GM21423 (cell line): ENCODE measurements around the gene MIDN.

ENCODE experiments used
- ATAC-seq: cut with Tn5 transposase; IDR thresholded peaks from one replicate; pipeline ENCODE4 v1.9.1; 2021; ENCODE audit warnings: mild to moderate bottlenecking, moderate library complexity; ENCODE audit not compliant: unreplicated experiment

The MIDN gene

DNA sequence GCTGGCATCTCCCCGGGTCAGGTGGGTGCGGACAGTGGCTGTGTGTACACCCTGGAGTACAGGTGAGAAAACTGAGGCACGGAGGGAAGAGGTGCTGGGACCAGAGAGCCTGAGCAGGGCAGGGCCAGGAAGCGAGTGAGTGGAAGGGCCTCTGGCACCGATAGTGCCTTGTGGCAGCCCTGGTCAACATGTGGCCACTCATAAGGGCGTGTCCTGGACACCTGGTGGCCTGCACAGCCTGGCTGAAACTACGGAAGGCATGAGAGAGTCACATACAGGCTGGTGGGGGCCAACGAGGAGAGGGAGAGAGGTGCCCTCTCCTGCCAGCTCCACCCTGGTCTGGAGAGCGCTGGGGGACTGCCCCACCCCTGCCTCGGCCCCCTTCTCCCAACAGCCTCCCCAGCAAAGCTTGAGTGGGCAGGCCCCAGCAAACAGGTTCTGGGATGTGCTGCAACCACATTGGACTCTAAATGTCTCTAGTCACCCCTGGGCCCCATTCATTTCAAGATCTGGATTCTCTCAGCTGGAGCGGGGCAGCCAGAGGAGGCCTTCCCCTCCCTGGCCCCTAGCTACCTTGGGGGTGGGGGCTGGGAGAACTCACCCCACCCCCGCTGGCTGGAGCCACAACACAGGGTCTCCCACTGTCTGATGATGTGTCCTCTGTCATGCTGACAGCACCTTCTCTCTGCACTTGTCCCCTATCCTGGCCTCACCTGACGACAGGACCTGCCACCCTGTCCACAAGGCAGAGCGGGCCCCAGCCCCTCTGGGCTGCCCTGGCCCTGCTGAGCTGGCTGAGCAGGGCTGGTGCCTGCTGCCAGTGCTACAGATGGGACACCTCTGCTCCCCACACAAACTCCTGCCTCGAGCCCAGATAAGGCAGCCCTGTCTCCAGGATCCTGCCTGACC, 16.4 kb upstream of the MIDN start:
- no peak for ATAC-seq

DNA sequence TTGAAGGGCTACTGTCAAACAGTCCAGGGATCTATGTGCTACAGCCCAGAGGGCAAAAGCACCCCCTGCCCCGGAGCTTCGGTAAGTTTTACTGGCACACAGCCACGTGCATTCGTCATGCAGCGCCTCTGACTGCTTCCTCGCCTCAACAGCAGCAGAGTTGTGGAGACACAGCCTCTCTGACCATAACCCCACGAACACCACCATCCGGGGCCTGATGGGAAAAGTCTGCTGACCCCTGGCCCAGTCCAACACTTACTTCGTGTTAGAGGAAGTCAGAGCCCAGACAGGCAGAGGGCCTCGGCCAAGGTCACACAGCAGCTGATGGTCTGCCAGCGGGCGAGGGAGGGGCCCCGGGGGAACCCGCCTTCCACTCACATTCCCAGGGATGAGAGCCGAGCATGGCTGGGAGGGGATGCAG, 15.7 kb upstream of the MIDN start:
- ATAC-seq = no peak

- ATAC-seq = no peak
Measured at GRCh38 chr19:1233115-1233667, 15.2 kb upstream of the MIDN start.

DNA sequence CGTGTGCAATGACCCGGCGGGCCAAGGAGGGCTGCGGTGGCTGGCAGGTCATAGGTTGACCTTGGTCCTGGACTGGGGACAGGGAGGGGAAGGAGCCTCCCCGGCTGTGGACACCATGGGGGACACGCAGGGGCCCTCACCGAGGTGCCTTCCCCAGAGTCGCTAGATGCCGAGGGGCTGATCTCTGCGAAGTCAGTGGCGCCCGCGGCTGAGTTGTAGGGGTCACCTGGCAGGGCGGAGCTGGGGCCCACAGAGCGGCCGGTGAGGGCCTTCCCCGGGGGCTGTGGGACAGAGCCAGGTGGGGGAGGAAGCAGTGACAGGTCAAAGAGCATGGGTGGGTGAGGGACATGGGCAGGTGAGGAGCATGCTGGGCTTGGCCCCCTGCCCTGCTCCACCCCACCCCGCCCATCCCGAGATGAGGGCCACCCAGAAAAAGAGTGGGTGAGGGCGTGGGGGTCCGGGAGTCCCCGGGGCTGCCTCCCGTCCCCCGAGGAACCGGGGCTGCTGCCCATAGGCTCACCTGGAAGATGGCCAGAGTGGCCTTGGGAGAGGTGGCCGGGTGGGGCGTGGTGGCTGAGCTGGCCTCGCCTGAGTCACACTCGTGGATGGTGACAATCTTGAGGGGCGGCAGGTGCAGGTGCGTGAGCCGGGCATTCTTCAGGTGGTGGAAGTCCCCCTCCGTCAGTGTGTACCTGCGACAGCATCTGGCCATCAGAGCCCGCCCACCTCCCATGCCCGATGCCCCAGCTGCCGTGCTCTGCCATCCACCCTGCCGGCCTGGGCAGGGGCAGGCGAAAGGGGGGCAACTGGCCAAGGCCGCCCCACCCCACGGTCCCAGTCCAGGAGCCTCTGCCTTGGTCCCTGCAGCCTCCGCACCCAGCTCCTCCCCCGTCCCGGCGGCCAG, 14.1 kb upstream of the MIDN start:
- no peak for ATAC-seq

DNA sequence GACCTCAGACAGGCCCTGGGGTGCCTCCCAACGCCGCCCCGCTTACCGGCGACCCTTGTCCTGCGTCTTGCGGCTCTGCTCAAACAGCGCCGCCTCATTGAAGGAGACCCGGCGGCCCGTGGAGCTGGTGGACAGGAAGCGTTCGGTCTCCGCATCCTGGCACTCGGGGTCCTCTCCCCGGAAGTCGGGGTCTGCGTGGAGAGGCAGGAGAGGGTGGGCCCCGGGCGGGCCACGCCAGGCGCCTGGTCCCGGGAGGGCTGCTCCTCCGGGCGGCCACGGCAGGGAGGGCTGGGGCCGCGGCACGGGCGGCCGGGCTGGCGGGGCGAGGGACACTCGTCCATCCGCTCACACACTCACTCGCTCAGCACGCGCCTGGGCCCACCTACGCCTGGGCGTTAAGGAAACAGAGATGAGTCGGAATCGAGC, 13.4 kb upstream of the MIDN start:
- no peak for ATAC-seq

GRCh38 chr19:1235625-1236538, 12.5 kb upstream of the MIDN start:
- no peak for ATAC-seq

DNA sequence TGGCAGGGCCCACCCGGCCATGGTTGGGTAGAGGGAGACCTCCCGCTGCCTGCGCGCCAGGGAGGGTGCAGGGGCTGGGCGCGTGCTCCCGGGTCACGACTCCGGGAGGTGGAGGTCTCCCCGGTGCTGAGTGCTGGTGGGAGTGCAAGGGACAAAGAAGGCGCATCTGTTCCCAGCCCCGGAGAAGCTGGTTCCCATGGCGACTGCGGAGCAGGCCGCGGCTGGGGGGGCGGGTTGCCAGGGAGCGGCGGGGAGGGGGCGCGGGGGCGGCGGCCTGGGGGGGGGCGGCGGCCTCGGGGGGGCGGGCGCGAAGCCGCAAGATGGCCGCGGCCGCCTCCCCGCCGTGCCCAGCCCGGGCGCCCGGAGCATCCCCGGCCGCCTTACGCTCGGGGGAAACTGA, 11.8 kb upstream of the MIDN start:
- ATAC-seq = no peak

DNA sequence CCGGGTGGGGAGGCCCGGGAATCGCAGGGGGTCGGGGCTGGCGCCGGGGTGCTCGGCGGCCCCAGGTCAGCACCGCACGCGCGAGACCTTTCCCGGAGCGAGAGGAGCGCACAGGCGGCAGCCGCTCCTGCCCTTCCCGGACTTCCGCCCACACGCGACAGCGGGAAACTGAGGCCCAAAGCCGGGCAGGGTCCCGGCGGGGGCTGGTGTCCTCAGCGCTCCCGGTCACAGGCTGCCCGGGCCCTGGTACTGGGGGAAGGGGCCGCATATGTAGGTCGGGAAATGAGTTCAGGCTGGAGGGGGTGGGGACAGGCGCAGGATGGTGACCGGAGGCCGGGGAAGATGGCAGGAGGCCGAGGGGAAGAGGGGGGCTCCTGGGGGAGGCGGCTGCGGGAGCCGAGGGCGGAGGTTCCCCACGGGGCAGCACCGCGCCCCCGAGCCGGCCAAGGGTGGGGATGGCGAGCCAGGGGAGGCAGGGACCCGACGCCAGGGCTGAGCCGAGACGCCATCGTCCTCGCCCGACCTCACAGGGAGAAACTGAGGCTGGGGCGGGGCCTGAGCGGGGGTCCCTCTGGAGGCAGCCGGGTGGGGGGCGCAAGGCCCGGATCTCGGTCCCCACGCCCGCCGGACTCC, 11.2 kb upstream of the MIDN start:
- no peak for ATAC-seq

- ATAC-seq = no peak
Measured at GRCh38 chr19:1237754-1238368, 10.5 kb upstream of the MIDN start, which contains the start of gene CBARP. Gene CBARP, minus strand, starts transcription at chr19:1238005. Its CDS starts 1,905 bp downstream, at chr19:1236100.

DNA sequence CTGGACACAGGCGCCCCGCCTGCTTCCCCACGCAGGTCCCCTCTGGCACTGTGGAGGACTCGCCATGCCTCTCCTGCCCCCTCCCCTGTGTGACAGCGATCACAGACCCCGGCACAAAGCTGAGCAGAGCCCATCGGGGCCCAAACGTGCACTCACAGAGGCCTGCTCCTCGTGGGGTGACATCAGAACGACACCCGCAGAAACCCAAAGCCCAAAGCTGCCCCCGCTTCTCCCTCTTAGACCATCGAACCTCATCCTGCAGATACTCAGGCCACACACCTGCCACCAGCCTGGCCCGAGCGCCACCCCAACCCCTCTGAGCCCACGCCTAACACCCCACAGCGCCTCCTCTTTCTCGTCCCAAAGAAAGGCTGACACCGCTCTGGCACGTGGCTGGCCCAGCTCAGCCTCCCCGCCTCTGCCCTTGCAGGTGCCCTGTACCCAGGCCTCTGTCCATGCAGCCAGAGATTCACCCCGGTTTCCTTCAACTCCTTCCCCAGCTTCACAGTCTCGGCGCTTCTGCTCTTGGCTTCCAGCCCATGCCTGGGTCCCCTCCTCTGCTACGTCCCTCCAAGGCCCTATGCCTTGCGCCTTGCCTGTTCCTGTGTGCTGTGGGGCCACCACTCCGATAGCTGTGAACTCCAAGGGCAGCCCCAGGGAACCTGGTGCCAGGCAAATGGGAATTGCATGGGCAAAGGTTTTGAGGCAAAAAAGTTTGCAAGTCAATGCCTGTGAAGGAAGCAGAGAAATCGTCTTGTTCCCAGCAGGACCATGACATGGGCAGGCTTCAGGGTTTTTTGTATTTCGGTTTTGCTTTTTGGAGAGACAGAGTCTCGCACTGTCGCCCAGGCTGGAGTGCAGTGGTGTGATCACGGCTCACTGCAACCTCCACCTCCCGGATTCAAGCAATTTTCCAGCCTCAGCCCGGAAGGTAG, 9.7 kb upstream of the MIDN start:
- no peak for ATAC-seq

GRCh38 chr19:1239420-1239795, 9.0 kb upstream of the MIDN start:
- ATAC-seq = no peak

DNA sequence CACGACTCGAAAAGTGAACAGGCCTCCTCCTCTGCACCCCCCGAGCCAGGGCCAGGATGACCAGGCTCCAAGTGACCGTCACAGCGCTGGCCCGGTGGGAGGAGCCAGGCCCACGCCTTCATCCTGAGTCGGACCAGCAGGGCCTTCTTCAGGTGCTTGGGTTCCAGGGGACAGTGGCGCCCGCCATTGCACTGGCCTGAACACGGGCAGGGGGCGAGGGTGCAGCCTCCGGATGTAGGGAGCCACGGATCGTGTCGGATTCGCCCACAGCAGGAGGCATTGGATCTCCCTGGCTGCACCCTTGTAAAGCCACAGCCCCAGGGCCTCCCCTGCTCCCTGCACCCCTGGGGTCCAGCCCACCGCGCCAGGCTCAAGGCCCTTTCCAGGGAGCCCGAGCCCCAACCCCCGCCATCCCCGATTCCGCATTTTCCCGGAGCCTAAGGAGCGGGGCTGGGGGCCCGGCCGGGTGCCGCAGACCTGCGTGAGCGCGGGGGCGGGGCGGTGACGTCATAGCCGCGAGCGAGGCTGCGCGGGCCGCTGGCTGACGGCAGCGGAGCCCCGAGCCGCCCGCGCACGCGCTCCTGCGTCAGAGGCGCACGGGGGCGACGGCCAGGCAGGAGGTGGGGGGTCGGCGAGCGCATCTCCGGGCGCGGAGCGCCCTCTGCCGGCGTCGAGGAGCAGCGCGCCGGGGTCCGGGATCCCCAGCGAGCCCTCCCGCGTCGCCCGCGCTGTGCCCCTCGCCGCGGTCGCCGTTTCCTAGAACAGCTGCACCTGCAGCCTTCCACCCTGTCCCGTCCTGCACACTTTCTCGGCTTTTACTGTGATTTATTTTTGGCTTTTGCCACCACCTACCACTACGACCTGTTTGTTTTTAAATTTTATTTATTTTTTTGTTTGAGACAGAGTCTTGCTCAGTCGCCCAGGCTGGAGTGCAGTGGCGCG, 8.3 kb upstream of the MIDN start:
- ATAC-seq = peak; percentile 35

- no peak for ATAC-seq
Measured at GRCh38 chr19:1240925-1241324, 7.5 kb upstream of the MIDN start.

GRCh38 chr19:1241417-1242095, 6.8 kb upstream of the MIDN start, which contains the start of gene ATP5F1D:
Gene ATP5F1D, plus strand, starts transcription at chr19:1241751. Its CDS starts 100 bp downstream, at chr19:1241851.
- peak; percentile 51 for ATAC-seq

DNA sequence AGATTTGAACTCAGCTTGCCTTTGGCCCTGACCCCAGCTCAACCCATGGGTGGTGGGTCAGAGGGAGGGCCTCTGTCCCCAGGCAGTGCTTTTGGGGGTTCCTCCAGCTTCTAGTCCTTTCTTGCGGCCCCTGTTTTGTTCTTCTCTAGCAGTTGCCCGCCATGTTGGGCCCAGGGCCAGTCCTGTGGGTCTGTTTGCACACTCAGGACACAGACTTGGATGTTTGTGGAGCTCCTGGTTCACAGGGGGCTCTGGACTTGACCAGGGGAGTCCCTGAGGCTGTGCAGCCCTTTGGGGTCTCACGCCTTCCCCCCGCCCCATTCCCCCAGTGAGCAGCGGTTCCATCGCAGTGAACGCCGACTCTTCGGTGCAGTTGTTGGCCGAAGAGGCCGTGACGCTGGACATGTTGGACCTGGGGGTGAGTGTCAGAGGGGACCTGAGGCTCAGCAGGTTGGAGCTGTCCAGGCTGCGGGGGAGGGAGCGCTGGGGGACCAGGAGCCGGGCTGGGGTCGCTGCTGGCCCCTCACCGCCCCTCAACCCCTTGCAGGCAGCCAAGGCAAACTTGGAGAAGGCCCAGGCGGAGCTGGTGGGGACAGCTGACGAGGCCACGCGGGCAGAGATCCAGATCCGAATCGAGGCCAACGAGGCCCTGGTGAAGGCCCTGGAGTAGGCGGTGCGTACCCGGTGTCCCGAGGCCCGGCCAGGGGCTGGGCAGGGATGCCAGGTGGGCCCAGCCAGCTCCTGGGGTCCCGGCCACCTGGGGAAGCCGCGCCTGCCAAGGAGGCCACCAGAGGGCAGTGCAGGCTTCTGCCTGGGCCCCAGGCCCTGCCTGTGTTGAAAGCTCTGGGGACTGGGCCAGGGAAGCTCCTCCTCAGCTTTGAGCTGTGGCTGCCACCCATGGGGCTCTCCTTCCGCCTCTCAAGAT, 4.4 kb upstream of the MIDN start:
- no peak for ATAC-seq
